Activated gamma-delta T cell treated with Interleukin-2 at 50 U/mL for 16 hours (primary cell): ENCODE results near the gene PGAM2.

ENCODE experiments used
- DNase-seq: peaks from one replicate; pipeline ENCODE4 v3.0.0-alpha.2; 2020

PGAM2 gene

DNA sequence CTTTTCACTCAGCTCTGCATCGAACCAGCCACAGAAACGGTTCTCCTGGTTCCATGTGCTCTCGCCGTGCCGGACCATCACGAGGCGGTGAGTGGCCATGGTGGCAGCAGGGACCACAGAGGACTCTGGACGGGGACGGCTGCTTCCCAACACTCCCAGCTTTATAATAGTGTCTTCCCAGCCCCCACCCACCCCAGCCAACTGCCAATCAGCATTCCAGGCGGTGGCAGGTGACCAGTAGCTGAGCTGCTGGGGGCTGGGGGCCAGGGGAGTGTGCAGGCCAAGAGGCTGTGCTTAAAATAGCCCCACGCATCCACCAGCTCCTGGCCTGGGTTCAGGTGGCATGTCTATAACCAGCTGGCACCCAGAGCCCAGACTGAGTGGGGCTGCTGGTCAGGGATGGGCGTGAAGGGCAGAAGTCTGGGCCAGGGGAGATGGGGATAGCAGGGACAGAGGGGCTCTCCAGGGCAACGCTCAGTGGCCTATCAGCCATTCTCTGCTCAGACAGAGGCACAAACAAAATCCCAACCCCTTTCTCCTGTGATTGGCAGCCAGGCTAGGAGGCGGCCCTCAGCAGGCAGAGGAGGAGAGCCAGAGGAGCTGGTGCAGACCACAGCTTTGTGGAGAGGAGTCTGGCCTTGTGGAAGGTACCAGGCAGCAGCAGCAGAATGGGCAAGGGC, at the start of gene PGAM2:
Gene PGAM2 (minus strand): TSS at position 137 of the 680 bp plus-strand sequence. CDS start 38 bp downstream, at position 99.
- no peak for DNase-seq

GRCh38 chr7:44114586-44115310, 49.4 kb upstream of the PGAM2 start:
- no peak for DNase-seq

DNA sequence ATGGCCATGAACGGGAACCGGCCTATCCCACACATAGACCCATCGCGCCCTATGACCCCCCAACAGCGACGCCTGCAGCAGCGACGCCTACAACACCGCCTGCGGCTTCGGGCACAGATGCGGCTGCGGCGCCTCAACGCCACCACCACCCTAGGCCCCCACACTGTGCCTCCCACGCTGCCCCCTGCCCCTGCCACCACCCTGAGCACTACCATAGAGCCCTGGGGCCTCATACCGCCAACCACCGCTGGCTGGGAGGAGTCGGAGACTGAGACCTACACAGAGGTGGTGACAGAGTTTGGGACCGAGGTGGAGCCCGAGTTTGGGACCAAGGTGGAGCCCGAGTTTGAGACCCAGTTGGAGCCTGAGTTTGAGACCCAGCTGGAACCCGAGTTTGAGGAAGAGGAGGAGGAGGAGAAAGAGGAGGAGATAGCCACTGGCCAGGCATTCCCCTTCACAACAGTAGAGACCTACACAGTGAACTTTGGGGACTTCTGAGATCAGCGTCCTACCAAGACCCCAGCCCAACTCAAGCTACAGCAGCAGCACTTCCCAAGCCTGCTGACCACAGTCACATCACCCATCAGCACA, 48.5 kb upstream of the PGAM2 start:
- no peak for DNase-seq

- DNase-seq, result no peak
Observed at GRCh38 chr7:44112997-44113763, 47.8 kb upstream of the PGAM2 start.

DNA sequence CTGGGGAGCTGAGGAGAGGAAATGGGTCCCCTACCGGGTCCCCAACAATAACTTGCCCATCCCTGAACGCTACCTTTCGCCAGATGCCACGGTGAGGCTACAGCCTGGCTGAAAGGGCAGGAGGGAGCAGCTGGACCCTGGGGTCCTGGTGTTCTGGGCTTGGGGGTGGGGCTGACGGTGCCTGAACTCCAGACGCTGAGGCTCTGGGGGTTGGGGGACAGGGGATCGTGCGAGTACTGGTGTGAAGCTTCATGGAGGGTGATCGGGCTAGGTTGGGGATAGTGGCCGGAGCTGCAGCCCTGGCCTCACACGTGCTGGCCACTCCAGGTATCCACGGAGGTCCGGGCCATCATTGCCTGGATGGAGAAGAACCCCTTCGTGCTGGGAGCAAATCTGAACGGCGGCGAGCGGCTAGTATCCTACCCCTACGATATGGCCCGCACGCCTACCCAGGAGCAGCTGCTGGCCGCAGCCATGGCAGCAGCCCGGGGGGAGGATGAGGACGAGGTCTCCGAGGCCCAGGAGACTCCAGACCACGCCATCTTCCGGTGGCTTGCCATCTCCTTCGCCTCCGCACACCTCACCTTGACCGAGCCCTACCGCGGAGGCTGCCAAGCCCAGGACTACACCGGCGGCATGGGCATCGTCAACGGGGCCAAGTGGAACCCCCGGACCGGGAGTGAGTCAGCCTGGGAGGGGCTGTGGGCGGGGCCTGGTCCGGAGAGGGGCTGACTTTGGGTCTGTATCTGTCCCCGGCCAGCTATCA, 47.0 kb upstream of the PGAM2 start:
- DNase-seq, result no peak

DNA sequence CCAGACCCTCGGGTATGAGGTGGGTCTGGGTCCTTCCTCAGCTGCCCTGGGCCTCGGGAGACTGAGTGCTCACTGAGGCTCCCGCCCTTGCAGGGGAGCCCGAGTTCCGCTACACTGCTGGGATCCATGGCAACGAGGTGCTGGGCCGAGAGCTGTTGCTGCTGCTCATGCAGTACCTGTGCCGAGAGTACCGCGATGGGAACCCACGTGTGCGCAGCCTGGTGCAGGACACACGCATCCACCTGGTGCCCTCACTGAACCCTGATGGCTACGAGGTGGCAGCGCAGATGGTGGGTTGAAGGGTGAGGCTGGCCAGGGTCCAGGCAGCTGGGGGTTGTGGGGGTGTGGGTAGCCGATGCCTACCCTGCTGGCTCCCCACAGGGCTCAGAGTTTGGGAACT, 46.4 kb upstream of the PGAM2 start:
- no peak for DNase-seq

DNA sequence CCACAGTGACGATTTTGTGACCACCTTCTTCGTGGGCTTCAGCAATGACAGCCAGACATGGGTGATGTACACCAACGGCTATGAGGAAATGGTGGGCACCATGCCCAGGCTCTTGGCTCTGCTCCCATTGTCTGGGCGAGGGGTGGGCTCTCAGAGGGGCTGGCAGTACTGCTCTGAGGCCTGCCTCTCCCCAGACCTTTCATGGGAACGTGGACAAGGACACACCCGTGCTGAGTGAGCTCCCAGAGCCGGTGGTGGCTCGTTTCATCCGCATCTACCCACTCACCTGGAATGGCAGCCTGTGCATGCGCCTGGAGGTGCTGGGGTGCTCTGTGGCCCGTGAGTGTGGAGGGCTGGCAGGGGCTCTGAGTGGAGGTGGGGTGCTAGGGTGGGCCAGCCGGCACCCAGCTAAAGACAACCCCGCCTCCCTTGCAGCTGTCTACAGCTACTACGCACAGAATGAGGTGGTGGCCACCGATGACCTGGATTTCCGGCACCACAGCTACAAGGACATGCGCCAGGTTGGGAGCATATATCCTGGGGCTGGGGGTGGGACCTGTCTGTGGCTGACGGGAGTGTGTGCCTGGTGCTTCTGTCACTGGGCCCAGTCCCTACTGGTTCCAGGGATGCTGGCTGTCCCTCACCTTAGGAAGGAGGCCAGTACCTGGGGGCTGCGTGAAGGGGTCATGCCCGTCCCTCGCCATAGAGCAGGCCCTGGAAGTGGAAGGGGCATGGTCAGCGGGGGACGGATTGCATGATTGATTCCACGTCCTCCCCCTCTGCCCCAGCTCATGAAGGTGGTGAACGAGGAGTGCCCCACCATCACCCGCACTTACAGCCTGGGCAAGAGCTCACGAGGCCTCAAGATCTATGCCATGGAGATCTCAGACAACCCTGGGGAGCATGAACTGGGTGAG, 45.6 kb upstream of the PGAM2 start:
- DNase-seq, result no peak

DNA sequence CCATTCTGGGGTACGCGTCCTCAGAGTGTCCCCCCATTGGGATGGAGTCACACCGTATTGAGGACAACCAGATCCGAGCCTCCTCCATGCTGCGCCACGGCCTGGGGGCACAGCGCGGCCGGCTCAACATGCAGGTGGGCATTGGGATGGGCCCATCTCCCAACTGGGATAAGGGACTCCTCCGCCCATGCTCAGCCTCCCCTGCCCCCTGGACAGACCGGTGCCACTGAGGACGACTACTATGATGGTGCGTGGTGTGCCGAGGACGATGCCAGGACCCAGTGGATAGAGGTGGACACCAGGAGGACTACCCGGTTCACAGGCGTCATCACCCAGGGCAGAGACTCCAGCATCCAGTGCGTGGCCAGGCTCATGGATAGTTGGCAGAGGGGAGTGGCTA, 44.6 kb upstream of the PGAM2 start:
- DNase-seq, result no peak

- DNase-seq, result no peak
Observed at GRCh38 chr7:44108768-44109750, 43.7 kb upstream of the PGAM2 start.

DNA sequence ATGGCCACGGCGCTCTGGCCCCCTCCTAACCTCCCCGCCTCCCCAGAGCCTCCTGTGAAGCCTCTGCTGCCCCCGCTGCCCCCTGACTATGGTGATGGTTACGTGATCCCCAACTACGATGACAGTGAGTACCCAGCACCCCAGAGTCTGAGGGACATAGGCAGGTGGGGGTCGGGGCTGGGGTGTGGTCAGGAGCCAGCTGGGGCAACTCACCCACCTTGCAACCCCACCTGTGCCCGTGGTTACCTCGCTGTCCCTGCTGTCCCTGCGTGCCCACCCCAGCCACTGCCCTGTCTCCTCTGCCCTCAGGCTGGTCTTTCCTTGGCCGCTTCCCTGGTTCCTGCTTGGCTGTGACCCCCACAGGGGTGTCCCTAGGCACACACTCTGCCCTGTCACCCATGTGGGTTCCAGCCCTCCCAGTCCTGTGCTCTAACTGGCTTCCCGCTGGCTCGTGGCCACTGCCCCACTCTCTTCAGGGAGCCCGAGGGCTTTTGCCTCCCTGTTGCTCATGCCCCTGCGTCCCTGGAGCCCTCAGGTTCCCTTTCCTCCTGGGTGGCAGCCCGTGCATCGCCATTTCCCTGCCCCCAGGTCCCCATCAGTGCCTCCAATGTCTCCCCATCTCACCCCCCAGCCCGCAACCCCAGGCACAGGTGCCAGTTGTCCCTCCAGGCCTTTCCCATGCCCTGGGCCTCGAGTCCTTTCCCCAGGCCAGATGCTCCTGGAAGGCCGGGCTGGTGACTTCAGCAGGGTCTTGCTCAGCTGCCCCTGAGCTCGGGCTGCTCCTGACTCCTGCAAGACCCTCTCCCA, 42.8 kb upstream of the PGAM2 start:
- DNase-seq, result no peak

DNA sequence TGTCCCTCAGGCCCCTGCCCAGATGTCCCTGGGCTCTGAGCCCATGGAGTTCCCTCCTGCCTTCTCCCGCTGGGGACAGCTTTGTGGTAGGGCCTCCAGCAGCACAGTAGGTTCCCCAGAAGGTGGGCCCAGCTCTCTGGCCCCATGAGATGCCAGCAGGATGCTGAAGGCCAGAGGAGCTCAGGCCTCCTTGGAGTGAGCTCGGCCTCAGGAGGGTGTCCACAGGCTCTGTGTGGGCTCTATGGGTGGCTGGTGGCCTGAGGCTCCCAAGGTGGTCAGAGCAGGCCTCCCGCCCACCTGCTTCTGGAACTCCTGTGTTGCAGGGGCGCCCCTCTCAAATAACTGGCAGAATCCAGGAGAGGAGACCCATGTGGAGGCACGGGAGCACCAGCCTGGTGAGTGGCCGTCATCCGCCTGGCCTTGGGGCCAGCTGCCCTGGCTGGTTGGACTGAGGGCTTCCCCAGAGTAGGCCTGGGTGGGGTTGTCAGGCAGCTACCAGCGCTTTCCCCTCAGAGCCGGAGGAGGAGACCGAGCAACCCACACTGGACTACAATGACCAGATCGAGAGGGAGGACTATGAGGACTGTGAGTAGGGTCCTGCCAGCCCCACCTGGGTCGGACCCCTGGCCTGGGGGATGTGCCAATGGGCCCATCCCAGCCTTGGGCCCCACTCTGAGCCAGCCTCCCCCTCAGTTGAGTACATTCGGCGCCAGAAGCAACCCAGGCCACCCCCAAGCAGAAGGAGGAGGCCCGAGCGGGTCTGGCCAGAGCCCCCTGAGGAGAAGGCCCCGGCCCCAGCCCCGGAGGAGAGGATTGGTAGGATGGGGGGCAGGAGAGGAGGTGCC, 42.0 kb upstream of the PGAM2 start:
- DNase-seq, result no peak

GRCh38 chr7:44106311-44107065, 41.1 kb upstream of the PGAM2 start:
- DNase-seq, result no peak

DNA sequence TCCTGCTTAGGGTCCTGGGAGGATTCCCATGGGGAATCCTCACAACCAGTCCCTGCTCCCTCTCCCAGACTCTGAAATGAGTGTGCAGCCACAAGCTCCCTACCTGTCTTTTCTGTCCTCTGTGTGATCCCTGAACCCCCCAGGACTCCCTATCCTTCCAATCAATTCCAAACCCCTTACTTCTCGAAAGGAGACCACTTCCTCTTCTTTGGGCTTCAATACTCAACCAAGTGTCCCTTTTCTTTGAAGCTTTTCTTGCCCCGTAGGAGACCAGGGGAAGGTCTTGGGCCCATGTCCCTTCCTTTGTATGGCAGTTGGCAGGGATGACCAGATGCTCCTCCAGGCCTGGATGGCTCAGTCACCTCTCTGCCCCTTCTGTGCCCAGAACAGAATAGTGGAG, 40.5 kb upstream of the PGAM2 start:
- no peak for DNase-seq

GRCh38 chr7:44104860-44105771, 39.7 kb upstream of the PGAM2 start:
- no peak for DNase-seq

DNA sequence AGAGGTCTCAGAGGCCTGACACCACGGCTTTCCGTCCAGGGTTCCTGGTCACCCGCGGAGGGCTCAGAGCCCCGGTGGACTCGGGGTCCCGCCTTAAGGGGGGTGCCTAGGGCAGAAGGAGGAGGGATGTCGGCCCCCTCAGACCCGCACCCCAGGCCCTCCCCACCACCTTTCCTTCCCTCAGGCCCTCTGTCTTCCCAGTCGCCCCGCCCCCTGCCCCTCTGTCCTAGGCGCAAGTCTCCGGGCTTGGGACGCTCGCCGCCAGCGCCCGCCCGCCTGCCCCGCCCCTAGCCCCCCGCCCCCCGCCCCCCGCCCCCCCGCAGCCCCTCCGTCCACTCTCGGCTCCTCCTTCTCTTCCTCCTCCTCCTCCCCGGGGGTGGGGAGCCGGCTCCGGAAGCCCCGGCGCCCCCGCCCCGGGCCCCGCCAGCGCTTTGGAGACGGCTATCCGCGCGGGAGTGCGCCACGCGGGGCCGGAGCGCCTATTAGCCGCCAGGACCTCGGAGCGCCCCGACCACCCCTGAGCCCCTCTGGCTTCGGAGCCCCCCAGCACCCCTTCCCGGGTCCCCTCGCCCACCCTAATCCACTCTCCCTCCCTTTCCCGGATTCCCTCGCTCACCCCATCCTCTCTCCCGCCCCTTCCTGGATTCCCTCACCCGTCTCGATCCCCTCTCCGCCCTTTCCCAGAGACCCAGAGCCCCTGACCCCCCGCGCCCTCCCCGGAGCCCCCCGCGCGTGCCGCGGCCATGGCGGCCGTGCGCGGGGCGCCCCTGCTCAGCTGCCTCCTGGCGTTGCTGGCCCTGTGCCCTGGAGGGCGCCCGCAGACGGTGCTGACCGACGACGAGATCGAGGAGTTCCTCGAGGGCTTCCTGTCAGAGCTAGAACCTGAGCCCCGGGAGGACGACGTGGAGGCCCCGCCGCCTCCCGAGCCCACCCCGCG, 38.8 kb upstream of the PGAM2 start, which contains the start of gene AEBP1:
Gene AEBP1 (plus strand): TSS at position 423 of the 937 bp plus-strand sequence. CDS start 321 bp downstream, at position 744.
- no peak for DNase-seq
